DOHH2 (cell line): ENCODE measurements around the gene C1orf87.

ENCODE experiments used
- H3F3A ChIP-seq: fragments of 200-600 bp; sonication (generic), shearing (Covaris generic); 2 replicates; pipeline ENCODE4 v1.6.0; 2016; ENCODE audit warnings: antibody characterized with exemption, mild to moderate bottlenecking; ENCODE audit not compliant: control insufficient read depth, insufficient read depth
- H3K27ac ChIP-seq: fragments of 200-600 bp; sonication (generic); 2 replicates; pipeline ENCODE4 v1.5.1; 2014; ENCODE audit warnings: low read depth, mild to moderate bottlenecking, low read length, moderate library complexity
- H3K27me3 ChIP-seq: fragments of 200-600 bp; sonication (generic); 2 replicates; pipeline ENCODE4 v1.6.1; 2014; ENCODE audit warnings: mild to moderate bottlenecking, low read length, mixed read lengths; ENCODE audit not compliant: control insufficient read depth
- H3K36me3 ChIP-seq: fragments of 200-600 bp; sonication (generic); 2 replicates; pipeline ENCODE4 v1.6.1; 2014; ENCODE audit warnings: mild to moderate bottlenecking, low read length, moderate library complexity, mixed read lengths; ENCODE audit not compliant: control insufficient read depth
- H3K4me1 ChIP-seq: fragments of 200-600 bp; sonication (generic); 2 replicates; pipeline ENCODE4 v1.6.1; 2014; ENCODE audit warnings: mild to moderate bottlenecking, low read length, mixed read lengths; ENCODE audit not compliant: control insufficient read depth
- H3K4me2 ChIP-seq: fragments of 200-600 bp; sonication (generic); 2 replicates; pipeline ENCODE4 v1.6.0; 2014; ENCODE audit warnings: mild to moderate bottlenecking, low read length, moderate library complexity
- H3K4me3 ChIP-seq: fragments of 200-600 bp; sonication (generic); 2 replicates; pipeline ENCODE4 v1.5.1; 2014; ENCODE audit warnings: mild to moderate bottlenecking, low read length, mixed read lengths
- H3K79me2 ChIP-seq: fragments of 200-600 bp; sonication (generic); 2 replicates; pipeline ENCODE4 v1.6.1; 2014; ENCODE audit warnings: mild to moderate bottlenecking, low read length, mixed read lengths; ENCODE audit not compliant: control insufficient read depth
- H3K9me2 ChIP-seq: fragments of 200-600 bp; sonication (generic); replicated peaks from 2 replicates; pipeline ENCODE4 v1.6.1; 2014; ENCODE audit warnings: mild to moderate bottlenecking, low read length, mixed read lengths; ENCODE audit not compliant: control insufficient read depth
- H3K9me3 ChIP-seq: fragments of 200-600 bp; sonication (generic); 2 replicates; pipeline ENCODE4 v1.6.1; 2014; ENCODE audit warnings: antibody characterized with exemption, low read length, mixed read lengths; ENCODE audit not compliant: control insufficient read depth, insufficient read depth
- H4K20me1 ChIP-seq: fragments of 200-600 bp; sonication (generic); 2 replicates; pipeline ENCODE4 v1.6.0; 2014; ENCODE audit warnings: low read depth, mild to moderate bottlenecking, antibody characterized with exemption, low read length, moderate library complexity; ENCODE audit not compliant: control insufficient read depth, insufficient read depth
- CTCF ChIP-seq: fragments of 200-600 bp; sonication (generic); IDR thresholded peaks from one replicate; pipeline ENCODE4 v1.5.1; 2014; ENCODE audit warnings: antibody characterized with exemption, mild to moderate bottlenecking, low read depth, low read length; ENCODE audit not compliant: poor library complexity, severe bottlenecking
- EZH2phosphoT487 ChIP-seq: fragments of 200-600 bp; sonication (generic); IDR thresholded peaks from 2 replicates; pipeline ENCODE4 v1.6.1; 2017; ENCODE audit warnings: borderline replicate concordance, mild to moderate bottlenecking, antibody characterized with exemption, low read length, moderate library complexity, mixed read lengths

C1orf87 gene

GRCh38 chr1:60101516-60101915 is 27.9 kb upstream of the C1orf87 start:
- Histone ChIP-seq H3K4me2 (no peak overlapping the region), H3K4me1 (no peaks in the 10 kb centered on the region), H4K20me1 (no peaks in the 10 kb centered on the region), H3K36me3 (no peaks in the 10 kb centered on the region), H3F3A (no peaks in the 10 kb centered on the region), H3K9me3 (no peaks in the 10 kb centered on the region), H3K27me3 (no peaks in the 10 kb centered on the region), H3K79me2 (no peaks in the 10 kb centered on the region), H3K27ac (no peak overlapping the region), H3K9me2 (no peaks in the 10 kb centered on the region), H3K4me3 (no peak overlapping the region)
- TF ChIP-seq CTCF (no peak), EZH2phosphoT487 (no peak)

GRCh38 chr1:60091195-60091715 is 17.7 kb upstream of the C1orf87 start:
- H3K27me3 ChIP-seq, result no peaks in the 10 kb centered on the region
- H3K79me2 ChIP-seq, result no peaks in the 10 kb centered on the region
- H3K9me2 ChIP-seq, result no peaks in the 10 kb centered on the region
- H4K20me1 ChIP-seq, result no peaks in the 10 kb centered on the region
- H3K9me3 ChIP-seq, result no peaks in the 10 kb centered on the region
- no peaks in the 10 kb centered on the region for H3K4me1 ChIP-seq
- TF ChIP-seq CTCF (no peak), EZH2phosphoT487 (no peak)
- no peak overlapping the region for H3K4me3 ChIP-seq
- no peak overlapping the region for H3K4me2 ChIP-seq
- H3F3A ChIP-seq, result no peaks in the 10 kb centered on the region
- no peaks in the 10 kb centered on the region for H3K36me3 ChIP-seq
- no peak overlapping the region for H3K27ac ChIP-seq

- Histone ChIP-seq H4K20me1 (no peaks in the 10 kb centered on the region), H3K27ac (no peak overlapping the region), H3K79me2 (no peaks in the 10 kb centered on the region), H3K9me2 (no peaks in the 10 kb centered on the region), H3K4me1 (no peaks in the 10 kb centered on the region), H3K27me3 (no peaks in the 10 kb centered on the region), H3K36me3 (no peaks in the 10 kb centered on the region), H3K4me3 (no peak overlapping the region), H3K4me2 (no peak overlapping the region), H3F3A (no peaks in the 10 kb centered on the region), H3K9me3 (no peaks in the 10 kb centered on the region)
- TF ChIP-seq CTCF (no peak), EZH2phosphoT487 (no peak)
These were observed 17.1 kb upstream of the C1orf87 start for GRCh38 chr1:60090655-60091054.
